G401 (cell line): ENCODE measurements around the gene AHRR. TPM values are rescaled to one million over a fixed set of nuclear protein-coding genes. Genes with fewer than 3 reads are reported as not detected.
"Not testable (repeated sequence)": the region's sequence is repeated elsewhere in the genome, so short reads cannot be mapped to it uniquely, and the experiment has no call there.

Source experiments
- DNase-seq: peaks from one replicate; pipeline ENCODE4 v3.0.0-alpha.2; 2015; ENCODE audit warnings: low spot score
- in situ Hi-C: cut with HindIII; loops from 2 replicates; pipeline ENCODE4 v1.10.0; 2016; ENCODE audit warnings: low sequenced_read_pairs, mixed read lengths
- total RNA-seq: library from RNA; depleted of rRNA; stranded (reverse); fragments of >200 nt; shearing (Covaris generic); gene quantifications from 2 replicates; pipeline ENCODE4 v1.2.3, GENCODE V29; 2014

Gene AHRR
- total RNA-seq, 1 experiment from 2014 or later: 0.24 TPM

DNA sequence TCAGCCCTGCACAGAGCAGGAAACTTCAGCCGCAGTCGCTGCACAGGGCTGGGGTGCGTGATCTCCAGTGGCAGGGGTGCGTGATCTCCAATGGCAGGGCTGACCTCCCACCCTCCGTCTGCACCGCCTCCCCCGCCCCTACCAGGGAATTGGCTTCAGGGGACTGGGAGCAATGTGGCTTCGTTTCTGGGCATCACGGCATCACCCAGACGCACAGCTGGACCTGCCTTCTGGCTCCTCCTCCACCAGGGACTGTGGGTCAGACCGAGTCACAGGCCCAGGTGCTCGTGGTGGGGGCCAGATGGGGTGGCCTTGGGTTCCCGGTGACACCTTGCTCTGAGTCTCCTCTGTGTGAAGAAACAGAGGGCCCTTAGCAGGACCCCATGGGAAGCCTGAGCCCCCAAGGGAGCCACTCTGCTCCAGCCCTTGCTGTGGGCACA lies 51.1 kb downstream of the AHRR start:
- no peak for DNase-seq
- in situ Hi-C loops: no loop called here

DNA sequence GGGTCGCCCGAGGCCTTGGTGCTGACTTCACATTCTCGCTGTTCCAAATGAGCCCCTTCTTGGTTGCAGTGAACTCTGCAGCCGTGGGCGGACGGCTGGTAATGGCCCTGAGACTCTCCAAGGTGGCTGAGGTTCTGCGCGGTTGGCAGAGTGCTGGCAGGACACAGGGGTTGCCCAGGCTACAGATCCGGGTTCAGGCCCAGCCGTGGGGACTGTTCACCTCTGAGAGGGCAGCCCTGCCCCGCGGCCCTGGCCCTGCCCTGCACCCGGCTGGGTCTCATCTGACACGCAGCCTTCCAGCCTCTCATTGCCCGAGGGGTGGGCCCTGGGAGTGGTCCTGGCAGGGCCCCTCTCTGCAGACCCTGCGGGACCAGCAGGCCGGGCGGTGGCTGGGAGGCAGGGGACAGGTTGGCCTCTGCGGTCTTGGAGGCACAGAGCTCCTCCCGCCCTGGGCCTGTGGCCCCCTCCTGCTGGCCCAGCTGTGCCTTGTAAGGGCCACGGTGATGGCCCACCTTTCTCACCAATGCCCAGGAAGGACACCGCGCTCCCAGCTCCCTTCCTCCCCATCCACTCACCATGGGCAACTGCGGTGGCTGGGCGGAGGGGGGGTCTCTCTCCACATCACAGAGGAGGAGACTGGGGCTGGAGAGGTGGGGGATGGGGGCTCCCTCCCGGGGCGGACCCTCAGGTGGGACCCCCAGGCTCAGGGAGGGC lies 51.6 kb downstream of the AHRR start:
- DNase-seq: no peak
- in situ Hi-C loops: no loop called here

DNA sequence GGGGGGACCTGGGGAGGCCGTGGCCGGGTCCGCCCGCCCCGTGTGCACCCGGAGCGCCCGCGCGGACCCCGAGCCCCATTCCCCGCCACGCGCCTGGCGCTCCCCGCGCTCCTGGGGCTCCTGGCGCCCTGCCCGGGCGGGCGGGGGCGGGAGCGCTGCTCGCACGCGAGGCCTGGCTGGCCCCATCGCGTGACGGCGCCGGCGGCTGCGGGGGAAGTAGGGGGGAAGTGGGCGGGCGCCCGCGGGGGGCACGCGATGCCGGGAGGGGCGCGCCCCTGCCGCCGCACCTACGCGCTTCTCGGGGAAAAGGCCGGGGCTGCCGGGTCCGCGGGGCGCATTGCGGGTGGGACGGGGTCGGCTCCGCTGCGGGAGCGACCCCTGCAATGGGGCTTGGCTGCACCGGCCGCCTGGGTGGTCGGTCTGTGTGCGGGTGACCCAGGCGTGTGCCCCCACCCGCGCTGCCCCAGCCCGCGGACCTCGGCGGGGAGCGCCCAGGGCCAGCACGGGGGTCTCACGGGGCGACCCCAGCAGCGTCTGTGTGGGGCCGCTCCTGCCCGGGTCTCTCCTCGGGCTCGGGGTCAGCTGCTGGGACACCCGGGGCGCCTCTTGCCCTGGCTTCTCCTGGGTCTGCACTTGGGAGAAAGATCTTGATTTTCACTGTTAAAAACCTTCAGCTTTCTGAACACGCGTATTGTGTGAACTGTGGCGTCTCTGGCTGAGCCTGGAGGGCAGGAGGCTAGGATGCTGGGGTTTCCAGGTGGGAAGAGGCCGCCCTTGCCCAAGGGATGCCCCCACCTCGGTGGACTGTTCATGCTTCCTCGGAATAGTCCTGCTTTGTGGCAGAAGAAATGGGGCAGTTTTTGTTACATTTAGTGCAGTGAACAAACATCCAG lies 52.4 kb downstream of the AHRR start:
- DNase-seq: no peak
- in situ Hi-C loops: no loop called here

DNA sequence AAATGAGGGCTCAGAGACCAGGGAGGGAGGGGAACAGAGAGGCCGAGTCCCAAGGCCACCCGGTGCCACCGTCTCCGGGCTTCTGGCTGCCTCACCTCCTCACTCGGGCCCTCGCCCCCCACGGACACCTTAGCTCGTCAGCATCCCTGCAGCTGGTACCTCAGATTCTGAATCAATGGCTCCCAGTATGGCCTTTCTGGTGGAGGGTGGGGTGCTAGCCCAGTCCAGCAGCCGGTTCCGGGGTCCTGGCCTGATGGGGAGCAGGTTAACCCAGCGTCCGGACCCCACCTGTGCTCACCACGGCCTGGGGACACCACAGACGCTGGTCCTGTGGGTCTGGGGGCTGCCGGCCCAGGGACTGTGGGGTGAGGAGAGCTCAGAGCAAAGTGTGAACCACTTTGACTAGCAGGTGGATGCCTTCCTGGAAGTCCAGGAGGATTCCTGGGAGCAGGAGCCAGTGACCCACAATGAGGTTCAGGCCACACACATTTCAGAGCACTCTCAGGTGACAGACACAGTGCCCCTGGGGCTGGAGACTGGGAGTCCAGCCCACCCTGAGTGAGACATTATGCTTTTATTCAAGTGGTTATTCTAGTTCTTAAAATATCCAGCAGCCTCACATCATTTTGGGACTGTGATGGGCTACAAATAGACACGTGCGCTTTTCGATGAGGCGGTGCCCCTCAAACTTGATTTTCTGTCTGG lies 53.3 kb downstream of the AHRR start:
- DNase-seq: no peak
- in situ Hi-C loops: no loop called here

DNA sequence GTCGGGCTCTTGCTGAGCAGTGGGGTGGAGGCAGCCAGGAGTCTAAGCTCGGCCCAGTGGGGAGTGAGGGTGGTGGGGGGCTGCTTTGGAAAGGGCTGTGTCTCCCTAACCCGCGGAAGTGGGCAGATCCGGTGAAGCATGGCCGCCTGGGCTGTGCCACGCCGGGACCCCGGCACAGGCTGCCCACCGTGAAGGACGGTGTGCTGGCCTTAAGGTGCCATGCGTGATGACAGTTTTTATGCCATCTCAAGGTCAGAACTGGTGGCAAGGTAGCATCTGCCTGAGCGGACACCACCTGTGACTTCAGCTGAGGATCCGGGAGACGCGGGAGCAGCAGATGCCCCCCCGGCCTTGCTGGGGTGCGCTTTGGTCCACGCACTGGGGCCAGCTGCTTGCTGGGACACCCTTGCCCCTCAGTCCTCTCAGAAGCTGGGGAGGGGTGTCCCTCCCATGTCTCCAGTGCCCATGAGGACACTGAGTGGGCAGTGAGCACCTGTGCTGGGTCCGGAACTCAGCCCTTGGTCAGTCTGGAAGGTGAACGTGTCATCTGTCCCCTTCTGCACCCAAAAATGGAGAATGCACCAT lies 53.9 kb downstream of the AHRR start:
- no peak for DNase-seq
- in situ Hi-C loops: no loop called here

DNA sequence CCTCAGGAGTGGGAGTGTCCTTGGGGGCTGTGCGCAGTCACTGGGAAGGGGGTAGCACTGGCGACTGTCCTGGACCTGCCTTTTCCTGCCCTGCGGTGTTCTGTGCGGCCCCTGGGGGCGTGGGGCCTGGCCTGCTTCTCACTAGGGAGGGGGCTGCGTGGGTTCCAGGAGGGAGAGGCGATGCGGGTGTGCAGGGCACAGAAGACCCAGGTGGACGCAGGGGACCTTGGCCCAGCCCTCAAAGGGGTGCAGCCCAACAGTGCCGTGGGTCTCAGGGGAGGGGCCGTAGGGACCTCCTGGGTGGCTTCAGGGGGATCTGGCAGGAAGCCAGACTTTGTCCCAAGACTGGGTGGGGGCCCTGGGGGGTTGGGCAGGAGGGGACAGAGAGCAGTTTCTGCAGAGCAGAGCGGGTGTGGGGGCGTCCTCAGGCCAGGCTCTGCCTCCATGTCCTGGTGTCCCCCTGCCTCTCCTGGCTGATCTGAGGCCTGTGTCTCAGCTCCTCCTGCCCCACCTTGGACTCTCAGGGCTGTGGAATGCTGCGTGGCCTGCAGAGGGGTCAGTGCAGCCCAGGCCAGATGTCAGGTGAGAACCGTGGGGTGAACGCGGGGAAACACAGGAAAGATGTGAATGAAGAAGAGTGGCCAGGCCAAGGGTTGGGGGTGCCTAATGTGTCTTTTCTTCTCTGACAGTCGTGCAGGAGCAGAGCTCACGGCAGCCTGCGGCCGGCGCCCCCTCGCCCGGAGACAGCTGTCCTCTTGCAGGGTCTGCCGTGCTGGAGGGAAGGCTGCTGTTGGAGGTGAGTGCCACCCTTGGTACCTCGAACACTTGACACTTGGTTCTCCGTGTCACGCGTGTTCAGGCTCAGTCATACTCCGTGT lies 54.6 kb downstream of the AHRR start:
- no peak for DNase-seq
- in situ Hi-C loops: no loop called here

DNA sequence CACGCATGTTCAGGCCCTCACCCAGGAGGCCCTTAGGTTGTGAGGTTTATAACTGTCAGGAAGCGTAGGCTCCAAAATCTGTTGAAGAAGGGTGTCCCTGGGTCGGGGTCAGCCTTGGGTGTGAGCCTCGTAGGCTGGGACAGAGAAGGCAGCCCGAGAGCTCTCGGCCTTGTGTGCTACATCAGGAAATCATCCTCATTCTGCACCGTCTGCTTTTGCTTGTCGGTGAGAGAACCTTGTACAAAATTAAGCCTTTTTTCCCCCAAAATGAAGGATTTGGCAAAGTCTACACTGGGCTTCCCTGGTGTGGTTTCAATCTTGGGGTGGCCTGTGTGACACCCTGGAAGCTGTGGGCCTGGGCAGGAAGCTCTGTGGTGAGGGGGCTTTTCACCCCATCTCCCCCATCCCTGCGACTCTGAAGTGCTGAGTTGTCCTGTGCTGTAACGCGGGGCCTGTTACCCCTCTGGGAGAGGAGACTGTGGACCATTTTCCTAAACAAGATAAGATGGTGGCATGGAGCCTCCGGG lies 55.3 kb downstream of the AHRR start:
- in situ Hi-C loops: no loop called here

DNA sequence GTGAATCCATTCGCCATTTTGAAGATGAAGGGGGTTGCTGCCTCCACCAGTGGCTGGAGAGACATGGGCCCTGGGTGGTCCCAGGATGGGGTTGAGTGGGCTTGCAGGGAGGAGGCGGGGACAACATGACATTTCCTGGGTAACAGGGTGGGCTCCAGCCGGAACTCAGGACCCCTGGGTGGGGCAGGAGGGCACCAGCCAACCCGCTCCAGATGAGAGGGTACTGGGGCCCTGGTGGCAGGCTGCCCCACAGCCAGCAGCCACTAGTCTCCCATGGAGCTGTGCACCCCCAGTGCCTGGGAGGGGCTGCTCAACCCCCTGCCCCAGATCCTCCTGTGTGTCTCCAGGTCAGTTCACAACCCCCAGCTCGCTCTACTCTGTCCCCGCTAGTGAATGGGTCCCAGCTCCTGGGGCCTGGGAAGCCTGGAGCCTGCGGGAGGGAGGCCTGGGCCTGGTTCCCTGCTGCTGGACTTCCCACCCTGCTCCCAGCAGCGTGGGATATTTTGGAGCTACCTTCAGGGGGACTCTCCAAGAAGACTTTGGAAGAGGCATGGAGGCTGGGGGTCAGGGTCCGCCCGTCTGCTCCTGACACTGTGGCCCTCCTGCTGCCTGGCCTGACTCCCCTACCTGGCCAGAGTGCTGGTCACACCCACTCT lies 55.9 kb downstream of the AHRR start:
- DNase-seq: no peak
- in situ Hi-C loops: no loop called here

More for the DNA sequence above, 55.3 kb downstream of the AHRR start:
- DNase-seq: no peak

DNA sequence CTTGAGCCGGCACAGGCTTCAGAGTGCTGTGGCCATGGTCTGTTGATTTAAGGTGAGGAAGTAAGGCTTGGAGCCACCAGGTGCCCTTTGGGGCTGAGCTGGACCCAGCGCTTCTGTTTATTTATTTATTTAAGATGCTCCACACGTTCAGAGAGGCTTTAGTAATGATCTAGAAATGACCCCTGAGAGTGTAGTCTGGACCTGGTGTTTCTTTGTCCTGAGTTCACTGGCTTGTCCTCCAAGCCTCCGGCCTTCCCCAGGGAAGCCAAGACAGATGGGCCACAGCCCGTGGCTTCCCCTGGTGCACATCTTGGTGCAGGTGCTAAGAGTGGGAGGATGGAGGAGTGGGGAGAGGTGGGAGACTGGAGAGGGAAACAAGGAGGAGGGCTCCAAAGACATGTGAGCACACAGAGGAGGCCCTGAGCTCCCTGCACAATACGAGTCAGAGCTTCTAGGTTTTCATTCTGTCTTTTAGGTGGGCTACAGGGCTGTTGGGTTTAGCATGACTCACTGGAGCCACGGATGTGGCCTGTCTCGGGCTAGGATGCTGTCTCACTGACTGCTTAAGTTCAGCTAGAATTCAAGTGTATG lies 56.9 kb downstream of the AHRR start:
- in situ Hi-C loops: no loop called here
- DNase-seq: no peak

DNA sequence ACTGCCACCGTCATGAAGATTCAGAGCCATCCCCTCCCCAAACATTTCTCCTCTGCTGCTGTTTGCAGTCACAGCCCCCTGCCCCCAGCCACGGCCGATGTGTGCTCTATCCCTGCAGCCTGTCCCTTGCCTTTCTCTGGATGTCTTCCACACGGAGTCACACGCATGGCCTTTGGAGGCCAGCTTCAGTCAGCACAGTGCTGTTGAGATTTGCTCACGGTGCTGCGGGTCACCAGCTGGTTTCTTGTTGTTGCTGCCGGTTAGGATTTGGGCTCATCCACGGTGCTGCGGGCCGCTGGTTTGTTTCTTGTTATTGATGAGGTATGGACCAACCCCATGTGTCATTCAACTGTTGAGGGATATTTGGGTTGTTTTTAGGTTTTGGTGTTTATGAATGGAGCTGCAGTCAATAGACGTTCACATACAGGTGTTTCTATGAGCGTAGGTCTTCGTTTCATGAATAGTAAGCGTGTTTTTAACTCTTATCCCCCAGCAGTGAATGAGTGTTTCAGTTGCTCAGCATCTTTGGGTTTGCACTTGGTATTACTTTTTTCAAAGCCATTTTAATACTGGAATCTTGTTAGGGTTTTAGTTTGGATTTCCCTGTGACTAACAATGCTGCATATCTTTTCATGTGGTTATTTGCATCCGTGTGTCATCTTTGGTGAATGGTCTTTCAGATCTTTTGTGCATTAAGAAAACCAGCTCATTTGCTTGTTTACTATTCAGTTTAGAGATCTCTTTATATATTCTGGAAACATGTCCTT lies 57.6 kb downstream of the AHRR start:
- DNase-seq: no peak
- in situ Hi-C loops: no loop called here

DNA sequence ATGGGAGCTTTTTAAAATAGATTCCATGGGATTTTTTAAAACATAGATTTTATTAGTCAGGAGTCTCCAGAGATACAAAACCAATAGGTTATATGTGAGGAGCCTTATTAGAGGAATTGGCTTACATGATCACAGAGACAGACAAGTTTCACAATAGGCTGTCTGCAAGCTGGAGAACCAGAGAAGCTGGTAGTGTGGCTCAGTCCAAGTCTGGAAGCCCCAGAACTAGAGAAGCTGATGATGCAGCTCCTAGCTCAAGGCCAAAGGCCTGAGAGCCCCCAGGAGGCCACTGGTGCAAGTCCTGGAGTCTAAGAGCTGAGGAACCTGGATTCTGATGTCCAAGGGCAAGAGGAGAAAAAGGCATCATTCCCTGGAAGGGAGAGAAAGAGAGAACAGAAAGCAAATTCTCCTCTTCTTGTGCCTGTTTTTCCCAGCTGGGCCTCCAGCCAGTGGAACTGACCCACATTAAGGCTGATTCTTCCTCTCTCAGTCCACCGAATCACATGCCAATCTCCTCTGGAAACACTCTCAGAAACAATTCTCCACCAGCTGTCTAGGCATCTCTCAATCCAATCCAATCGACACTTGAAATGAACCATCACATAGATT lies 59.3 kb downstream of the AHRR start:
- in situ Hi-C loops: no loop called here
- DNase-seq: no peak

DNA sequence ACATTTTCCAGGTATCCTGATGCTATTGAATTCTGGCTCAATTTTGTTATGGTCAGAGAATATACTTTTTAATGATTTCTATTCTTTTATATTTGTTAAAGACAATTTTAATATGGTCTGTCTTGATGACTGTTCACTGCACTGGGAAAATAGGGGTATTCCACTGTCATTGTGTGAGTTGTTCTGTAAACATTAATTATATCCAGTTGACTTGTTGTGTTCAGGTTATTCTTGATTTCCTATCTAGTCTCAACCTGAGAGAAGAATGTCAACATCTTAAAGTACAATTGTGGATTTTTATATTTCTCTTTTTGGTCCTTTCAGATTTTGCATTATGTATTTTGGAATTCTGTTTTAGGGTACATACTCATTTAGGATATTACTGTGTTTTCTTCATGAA lies 61.6 kb downstream of the AHRR start:
- no peak for DNase-seq
- in situ Hi-C loops: no loop called here

DNA sequence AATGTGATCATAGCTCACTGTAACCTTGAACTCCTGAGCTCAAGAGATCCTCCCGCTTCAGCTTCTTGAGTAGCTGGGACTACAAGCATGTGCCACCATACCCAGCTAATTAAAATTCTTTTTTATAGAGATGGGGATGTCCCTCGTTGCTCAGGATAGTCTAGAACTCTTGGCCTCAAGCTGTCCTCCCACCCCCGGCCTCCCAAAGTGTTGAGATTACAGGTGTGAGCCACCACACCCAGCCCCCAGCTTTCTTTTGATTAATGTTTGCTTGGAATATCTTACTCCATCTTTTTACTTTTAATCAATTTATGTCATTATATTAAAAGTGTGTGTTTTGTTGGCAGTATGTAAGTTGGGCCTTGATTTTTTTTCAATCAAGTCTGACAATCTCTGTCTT lies 62.1 kb downstream of the AHRR start:
- DNase-seq: no peak
- in situ Hi-C loops: no loop called here

DNA sequence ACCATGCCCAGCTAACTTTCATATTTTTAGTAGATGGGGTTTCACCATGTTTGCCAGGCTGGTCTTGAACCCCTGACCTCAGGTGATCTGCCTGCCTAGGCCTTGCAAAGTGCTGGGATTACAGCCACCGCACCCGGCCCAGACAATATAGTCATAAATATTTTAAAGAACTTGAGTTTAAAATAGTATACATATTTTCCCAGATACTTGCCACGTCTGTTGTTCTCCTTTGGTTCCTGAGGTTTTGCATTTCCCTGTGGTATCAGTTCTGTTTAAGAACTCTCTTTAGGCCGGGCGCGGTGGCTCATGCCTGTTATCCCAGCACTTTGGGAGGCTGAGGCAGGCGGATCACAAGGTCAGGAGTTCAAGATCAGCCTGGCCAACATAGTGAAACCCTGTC lies 63.1 kb downstream of the AHRR start:
- in situ Hi-C loops, DNase-seq: not testable (repeated sequence)

DNA sequence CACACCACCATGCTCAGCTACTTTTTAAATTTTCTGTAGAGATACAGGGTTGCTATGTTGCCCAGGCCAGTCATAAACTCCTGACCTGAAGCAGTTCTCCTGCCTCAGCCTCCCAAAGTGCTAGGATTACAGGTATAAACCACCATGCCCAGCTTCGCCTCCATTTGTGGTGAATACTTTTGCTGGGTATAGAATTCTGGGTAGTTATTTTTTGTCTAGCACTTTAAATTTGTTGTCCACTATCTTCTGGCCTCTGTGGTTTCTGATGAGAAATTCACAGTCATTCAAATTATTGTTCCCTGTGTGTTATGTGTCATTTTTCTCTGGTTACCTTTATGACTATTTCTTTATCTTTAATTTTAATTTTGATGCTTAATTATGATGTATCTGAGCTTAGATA lies 63.8 kb downstream of the AHRR start:
- in situ Hi-C loops: no loop called here
- DNase-seq: no peak
